Suppressor macrophage treated with lipopolysaccharide for 1 hour (primary cell): ENCODE results near the gene PIGC.

Experiments
- DNase-seq, 3 donors: peaks; one replicate each; pipeline ENCODE4 v3.0.0-alpha.2; 2020 to 2022

The PIGC gene

GRCh38 chr1:172427191-172427590 is 16.7 kb downstream of the PIGC start:
- no peak for DNase-seq

GRCh38 chr1:172425339-172425738 is 18.5 kb downstream of the PIGC start:
- DNase-seq = no peak

GRCh38 chr1:172423336-172423735 is 20.5 kb downstream of the PIGC start:
- no peak for DNase-seq

- no peak for DNase-seq
Observed at GRCh38 chr1:172421974-172422604, 21.8 kb downstream of the PIGC start.

- no peak for DNase-seq
Observed at GRCh38 chr1:172420385-172420784, 23.5 kb downstream of the PIGC start, which contains the start of gene C1orf105. TSS of gene C1orf105 (plus strand) at chr1:172420685. CDS start at chr1:172420886, 201 bp downstream.

GRCh38 chr1:172417557-172417956 is 26.3 kb downstream of the PIGC start:
- no peak for DNase-seq

GRCh38 chr1:172416496-172417035 is 27.3 kb downstream of the PIGC start:
- no peak for DNase-seq

- no peak for DNase-seq
Observed at GRCh38 chr1:172414331-172414730, 29.5 kb downstream of the PIGC start.

GRCh38 chr1:172411791-172412338 is 32.0 kb downstream of the PIGC start:
- no peak for DNase-seq

GRCh38 chr1:172410027-172410426 is 33.8 kb downstream of the PIGC start:
- no peak for DNase-seq

- DNase-seq = no peak
Observed at GRCh38 chr1:172408958-172409357, 34.9 kb downstream of the PIGC start.

- no peak for DNase-seq
Observed at GRCh38 chr1:172406968-172407367, 36.9 kb downstream of the PIGC start.

GRCh38 chr1:172405912-172406311 is 38.0 kb downstream of the PIGC start:
- no peak for DNase-seq

- no peak for DNase-seq
Observed at GRCh38 chr1:172404121-172404520, 39.7 kb downstream of the PIGC start.

GRCh38 chr1:172402878-172403569 is 40.8 kb downstream of the PIGC start:
- no peak for DNase-seq

GRCh38 chr1:172401892-172402291 is 42.0 kb downstream of the PIGC start:
- DNase-seq = no peak

GRCh38 chr1:172401477-172401876 is 42.4 kb downstream of the PIGC start:
- no peak for DNase-seq

GRCh38 chr1:172400722-172401105 is 43.2 kb downstream of the PIGC start:
- no peak for DNase-seq

GRCh38 chr1:172399756-172400721 is 43.8 kb downstream of the PIGC start:
- no peak for DNase-seq

- DNase-seq = peak; percentile 25 to 69 (median 57)
Observed at GRCh38 chr1:172398970-172399755, 44.7 kb downstream of the PIGC start.

GRCh38 chr1:172398193-172398592 is 45.7 kb downstream of the PIGC start:
- DNase-seq = no peak

- no peak for DNase-seq
Observed at GRCh38 chr1:172397633-172398032, 46.2 kb downstream of the PIGC start.
